Measurements from ENCODE around the gene LRRC26. TPM values are rescaled to one million over a fixed set of nuclear protein-coding genes. Genes with fewer than 3 reads are reported as not detected.

LRRC26 gene
- total RNA-seq, 2 experiments from 2014 or later: not detected

GRCh38 chr9:137188086-137188489 lies 18.2 kb upstream of the LRRC26 start:
- Mint-ChIP-seq H3K9me3 (no peaks in the 10 kb centered on the region), H3K27me3 (no peaks in the 10 kb centered on the region), H3K4me3 (peak overlapping the region; percentile 93), H3K27ac (peak overlapping the region; percentile 94), H3K36me3 (ENCODE audit: low read depth) (peaks cover 31% of the 10 kb centered on the region), H3K4me1 (peaks cover 40% of the 10 kb centered on the region)
- POLR2A ChIA-PET: interaction anchor here (0.7 to 3.1 kb wide), 22 partner anchors 10 to 703 kb away, joined by 3 to 30 read pairs (median 6); partner anchors contain the start of genes CYSRT1, LRRC26, MAN1B1 and RNF208
- CTCF ChIA-PET: interaction anchor here (0.5 to 2.8 kb wide), 6 partner anchors 13 to 218 kb away, joined by 3 to 12 read pairs (median 11); partner anchors contain the start of genes RNF208 and TPRN
- no peak for DNase-seq

DNA sequence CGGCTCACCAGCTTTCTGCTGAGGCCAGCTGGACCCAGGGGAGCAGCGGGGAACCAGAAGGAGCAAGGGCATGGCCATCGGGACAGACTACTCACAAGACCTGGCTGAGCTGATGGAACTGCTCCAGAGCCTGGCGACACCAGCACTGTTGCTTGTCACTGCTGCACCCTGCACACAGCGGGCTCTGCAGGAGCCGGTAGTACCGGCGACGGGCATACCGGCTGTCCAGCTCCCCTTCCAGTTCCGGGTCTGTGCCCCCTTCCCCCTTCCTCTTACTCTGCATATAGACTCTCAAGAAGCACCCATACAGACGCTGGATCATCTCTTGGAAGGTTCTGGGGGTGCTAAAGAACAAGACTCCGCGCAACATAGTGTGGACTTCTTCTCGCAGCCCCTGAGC lies 17.5 kb upstream of the LRRC26 start:
- CTCF ChIA-PET: interaction anchor here (0.5 to 2.8 kb wide), 4 partner anchors 17 to 218 kb away, joined by 3 to 12 read pairs (median 8); partner anchors contain the start of gene RNF208

DNA sequence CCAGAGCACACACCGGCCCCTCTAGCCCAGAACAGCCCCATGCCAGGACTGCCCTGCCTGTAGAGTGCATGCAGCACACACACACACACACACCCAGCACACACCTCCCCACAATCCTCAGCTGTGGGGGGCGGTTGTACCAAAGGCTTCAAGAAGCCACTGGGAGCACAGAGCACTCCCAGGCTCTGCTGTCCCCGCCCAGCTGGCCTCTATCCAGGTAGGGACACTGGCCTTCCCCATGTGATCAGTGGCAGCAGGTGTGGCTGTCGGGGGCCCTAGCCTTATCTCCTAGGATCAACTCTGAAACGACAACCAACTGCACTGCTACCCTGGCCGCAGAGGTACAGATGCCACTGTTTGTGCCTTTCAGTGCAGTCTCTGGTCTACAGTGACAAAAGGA lies 16.5 kb upstream of the LRRC26 start:
- Mint-ChIP-seq H3K27ac (peak overlapping the region; percentile 94), H3K4me1 (peaks cover 40% of the 10 kb centered on the region), H3K4me3 (peak overlapping the region; percentile 93), H3K36me3 (ENCODE audit: low read depth) (peaks cover 35% of the 10 kb centered on the region), H3K27me3 (no peaks in the 10 kb centered on the region), H3K9me3 (no peaks in the 10 kb centered on the region)
- ChIA-PET CTCF (no interaction called here), POLR2A (no interaction called here)
- no peak for DNase-seq

More for the DNA sequence above, 17.5 kb upstream of the LRRC26 start:
- Mint-ChIP-seq H3K27me3 (no peaks in the 10 kb centered on the region), H3K4me3 (peak overlapping the region; percentile 93), H3K27ac (peak overlapping the region; percentile 94), H3K4me1 (peaks cover 40% of the 10 kb centered on the region), H3K9me3 (no peaks in the 10 kb centered on the region), H3K36me3 (ENCODE audit: low read depth) (peaks cover 31% of the 10 kb centered on the region)
- no peak for DNase-seq
- POLR2A ChIA-PET: interaction anchor here (0.7 to 3.1 kb wide), 17 partner anchors 11 to 702 kb away, joined by 3 to 30 read pairs (median 9); partner anchors contain the start of genes CYSRT1, LRRC26, MAN1B1 and RNF208

DNA sequence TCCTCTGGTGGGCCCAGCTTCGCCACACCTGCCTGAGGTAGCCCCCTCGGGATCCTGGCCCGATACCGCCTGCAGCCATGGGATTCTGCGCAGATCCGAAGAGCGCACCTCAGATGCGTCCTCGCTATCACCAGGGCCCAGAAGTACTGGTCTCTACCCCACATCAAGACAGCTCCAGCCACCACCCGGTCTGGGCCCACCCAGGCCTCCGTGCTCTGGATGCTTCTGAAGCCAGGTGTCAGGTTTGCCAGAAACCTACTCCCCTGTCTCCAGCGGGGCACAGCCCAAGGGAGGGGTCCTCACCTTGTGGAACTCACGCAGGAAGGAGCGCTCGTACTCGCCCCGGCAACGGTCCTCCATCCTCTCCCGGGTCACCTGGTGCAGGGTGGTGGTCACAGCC lies 16.1 kb upstream of the LRRC26 start:
- H3K36me3 Mint-ChIP-seq (ENCODE audit: low read depth): peaks cover 35% of the 10 kb centered on the region
- H3K9me3 Mint-ChIP-seq: no peaks in the 10 kb centered on the region
- DNase-seq: no peak
- peaks cover 40% of the 10 kb centered on the region for H3K4me1 Mint-ChIP-seq
- no peaks in the 10 kb centered on the region for H3K27me3 Mint-ChIP-seq
- H3K27ac Mint-ChIP-seq: no peak overlapping the region
- ChIA-PET POLR2A (no interaction called here), CTCF (no interaction called here)
- H3K4me3 Mint-ChIP-seq: no peak overlapping the region

- CTCF ChIA-PET: no interaction called here
- POLR2A ChIA-PET: no interaction called here
- H3K27ac Mint-ChIP-seq: no peak overlapping the region
- DNase-seq: no peak
- no peaks in the 10 kb centered on the region for H3K9me3 Mint-ChIP-seq
- H3K27me3 Mint-ChIP-seq: no peaks in the 10 kb centered on the region
- peaks cover 34% of the 10 kb centered on the region for H3K4me1 Mint-ChIP-seq
- no peak overlapping the region for H3K4me3 Mint-ChIP-seq
- H3K36me3 Mint-ChIP-seq (ENCODE audit: low read depth): peaks cover 30% of the 10 kb centered on the region
Measured at GRCh38 chr9:137184881-137185660, 15.2 kb upstream of the LRRC26 start.

DNA sequence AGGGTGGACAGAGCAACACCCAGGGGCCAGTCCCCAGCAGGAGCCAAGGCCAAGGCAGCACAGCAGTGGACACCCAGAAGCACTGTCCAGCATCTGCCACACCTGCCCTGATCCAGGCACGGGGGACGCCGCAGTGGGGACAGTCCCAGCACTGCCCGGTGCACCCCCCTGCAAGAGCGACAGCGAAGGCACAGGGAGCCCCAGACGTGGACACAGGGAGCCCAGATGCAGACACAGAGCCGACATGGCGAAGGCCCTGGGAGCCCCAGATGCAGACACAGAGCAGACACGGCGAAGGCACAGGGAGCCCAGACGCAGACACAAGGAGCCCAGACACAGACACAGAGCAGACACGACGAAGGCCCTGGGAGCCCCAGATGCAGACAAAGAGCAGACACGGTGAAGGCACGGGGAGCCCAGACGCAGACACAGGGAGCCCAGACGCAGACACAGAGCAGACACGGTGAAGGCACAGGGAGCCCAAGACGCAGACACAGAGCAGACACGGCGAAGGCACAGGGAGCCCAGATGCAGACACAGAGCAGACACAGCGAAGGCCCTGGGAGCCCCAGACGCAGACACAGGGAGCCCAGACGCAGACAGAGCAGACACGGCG lies 14.2 kb upstream of the LRRC26 start:
- DNase-seq: no peak
- Mint-ChIP-seq H3K27me3 (no peaks in the 10 kb centered on the region), H3K4me1 (peaks cover 24% of the 10 kb centered on the region), H3K9me3 (no peaks in the 10 kb centered on the region), H3K36me3 (ENCODE audit: low read depth) (peaks cover 25% of the 10 kb centered on the region), H3K27ac (no peak overlapping the region), H3K4me3 (no peak overlapping the region)
- ChIA-PET POLR2A (interaction anchor here (1.1 kb wide), 1 partner anchor 16 kb away, joined by 4 read pairs; the partner anchor contains the start of gene TPRN), CTCF (no interaction called here)

GRCh38 chr9:137182836-137183235 lies 13.0 kb upstream of the LRRC26 start:
- ChIA-PET CTCF (no interaction called here), POLR2A (interaction anchor here (0.8 to 1.1 kb wide), 2 partner anchors 11 to 18 kb away, joined by 3 to 4 read pairs; partner anchors contain the start of gene TPRN)
- Mint-ChIP-seq H3K4me3 (no peak overlapping the region), H3K27ac (no peak overlapping the region), H3K9me3 (no peaks in the 10 kb centered on the region), H3K36me3 (ENCODE audit: low read depth) (peaks cover 20% of the 10 kb centered on the region), H3K27me3 (no peaks in the 10 kb centered on the region), H3K4me1 (peaks cover 19% of the 10 kb centered on the region)
- no peak for DNase-seq

- POLR2A ChIA-PET: no interaction called here
- H3K36me3 Mint-ChIP-seq (ENCODE audit: low read depth): peaks cover 21% of the 10 kb centered on the region
- no peaks in the 10 kb centered on the region for H3K27me3 Mint-ChIP-seq
- no peak overlapping the region for H3K4me3 Mint-ChIP-seq
- CTCF ChIA-PET: no interaction called here
- H3K27ac Mint-ChIP-seq: no peak overlapping the region
- H3K9me3 Mint-ChIP-seq: no peaks in the 10 kb centered on the region
- no peak for DNase-seq
- H3K4me1 Mint-ChIP-seq: peaks cover 7% of the 10 kb centered on the region
Measured at GRCh38 chr9:137181680-137182079, 11.8 kb upstream of the LRRC26 start.

GRCh38 chr9:137180491-137180890 lies 10.6 kb upstream of the LRRC26 start:
- ChIA-PET CTCF (interaction anchor here (0.5 kb wide), 1 partner anchor 62 kb away, joined by 3 read pairs; no protein-coding TSS in a partner anchor), POLR2A (no interaction called here)
- no peak overlapping the region for H3K4me3 Mint-ChIP-seq
- DNase-seq: no peak
- H3K27ac Mint-ChIP-seq: no peak overlapping the region
- no peaks in the 10 kb centered on the region for H3K9me3 Mint-ChIP-seq
- peaks cover 21% of the 10 kb centered on the region for H3K36me3 Mint-ChIP-seq (ENCODE audit: low read depth)
- peaks cover 2% of the 10 kb centered on the region for H3K4me1 Mint-ChIP-seq
- no peaks in the 10 kb centered on the region for H3K27me3 Mint-ChIP-seq

GRCh38 chr9:137179761-137180160 lies 9.9 kb upstream of the LRRC26 start:
- peaks cover 2% of the 10 kb centered on the region for H3K4me1 Mint-ChIP-seq
- CTCF ChIA-PET: no interaction called here
- H3K27me3 Mint-ChIP-seq: no peaks in the 10 kb centered on the region
- no peak for DNase-seq
- POLR2A ChIA-PET: no interaction called here
- H3K4me3 Mint-ChIP-seq: no peak overlapping the region
- H3K27ac Mint-ChIP-seq: no peak overlapping the region
- peaks cover 21% of the 10 kb centered on the region for H3K36me3 Mint-ChIP-seq (ENCODE audit: low read depth)
- no peaks in the 10 kb centered on the region for H3K9me3 Mint-ChIP-seq

- CTCF ChIA-PET: no interaction called here
Measured at GRCh38 chr9:137178939-137179630, 9.2 kb upstream of the LRRC26 start.

DNA sequence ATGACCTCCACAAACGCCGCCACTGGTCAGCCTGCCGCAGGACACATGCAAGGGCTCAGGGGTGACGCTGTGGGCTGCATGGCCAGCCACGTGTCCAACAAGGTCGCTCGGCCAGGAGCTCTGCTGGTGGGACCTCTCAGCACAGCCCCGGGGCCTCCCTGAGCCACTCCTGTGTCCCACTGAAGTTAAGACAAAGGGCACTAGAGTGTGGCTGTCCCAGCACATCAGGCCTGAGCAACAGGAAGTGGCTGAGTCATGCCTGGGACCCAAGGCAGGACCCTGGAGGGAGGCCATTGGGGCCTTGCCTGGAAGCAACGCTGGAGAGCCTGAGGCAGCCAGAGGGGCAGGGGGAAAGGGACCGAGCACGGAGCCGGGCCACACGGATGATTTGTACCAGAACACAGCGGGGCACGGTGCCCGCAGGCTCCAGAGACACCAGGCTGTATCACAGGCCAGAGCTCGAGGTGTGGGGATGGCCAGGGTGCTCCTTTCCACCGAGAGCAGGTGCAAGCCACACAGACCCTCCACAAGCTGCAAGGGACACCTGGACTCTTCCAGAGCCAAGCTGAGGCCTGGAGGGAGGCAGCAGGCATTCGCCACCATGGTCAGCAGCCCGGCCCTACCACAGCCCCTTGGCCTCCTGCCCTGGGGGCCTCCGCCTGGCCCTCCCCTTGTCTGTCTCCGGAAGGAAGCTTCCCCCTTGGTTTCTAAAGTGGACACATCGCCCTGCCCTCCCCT lies 8.5 kb upstream of the LRRC26 start:
- CTCF ChIA-PET: no interaction called here
- Mint-ChIP-seq H3K27me3 (peaks cover 7% of the 10 kb centered on the region), H3K4me1 (no peaks in the 10 kb centered on the region), H3K4me3 (no peak overlapping the region), H3K27ac (no peak overlapping the region), H3K9me3 (no peaks in the 10 kb centered on the region), H3K36me3 (ENCODE audit: low read depth) (peaks cover 8% of the 10 kb centered on the region)
- no peak for DNase-seq
- POLR2A ChIA-PET: interaction anchor here (0.7 kb wide), 1 partner anchor 29 kb away, joined by 3 read pairs; no protein-coding TSS in a partner anchor

More at GRCh38 chr9:137178939-137179630, 9.2 kb upstream of the LRRC26 start:
- Mint-ChIP-seq H3K27ac (no peak overlapping the region), H3K9me3 (no peaks in the 10 kb centered on the region), H3K4me3 (no peak overlapping the region), H3K36me3 (ENCODE audit: low read depth) (peaks cover 15% of the 10 kb centered on the region), H3K27me3 (peaks cover 1% of the 10 kb centered on the region), H3K4me1 (peaks cover under 1% of the 10 kb centered on the region)
- POLR2A ChIA-PET: interaction anchor here (0.7 kb wide), 1 partner anchor 28 kb away, joined by 3 read pairs; no protein-coding TSS in a partner anchor
- DNase-seq: no peak
